Stimulated activated CD8-positive, alpha-beta memory T cell treated with anti-CD3 and anti-CD28 coated beads, Interleukin-15, amount 100 ng/mL, for 48 hours (primary cell): ENCODE results near the gene ERFE.
"Not testable (repeated sequence)": the region's sequence is repeated elsewhere in the genome, so short reads cannot be mapped to it uniquely, and the experiment has no call there.

Experiments used
- DNase-seq, 2 donors: peaks; one replicate each; pipeline ENCODE4 v3.0.0-alpha.2; 2020; ENCODE audit warnings: low read depth in 2 of 2

The ERFE gene

GRCh38 chr2:238168196-238169047 lies 9.7 kb downstream of the ERFE start:
- no peak for DNase-seq

DNA sequence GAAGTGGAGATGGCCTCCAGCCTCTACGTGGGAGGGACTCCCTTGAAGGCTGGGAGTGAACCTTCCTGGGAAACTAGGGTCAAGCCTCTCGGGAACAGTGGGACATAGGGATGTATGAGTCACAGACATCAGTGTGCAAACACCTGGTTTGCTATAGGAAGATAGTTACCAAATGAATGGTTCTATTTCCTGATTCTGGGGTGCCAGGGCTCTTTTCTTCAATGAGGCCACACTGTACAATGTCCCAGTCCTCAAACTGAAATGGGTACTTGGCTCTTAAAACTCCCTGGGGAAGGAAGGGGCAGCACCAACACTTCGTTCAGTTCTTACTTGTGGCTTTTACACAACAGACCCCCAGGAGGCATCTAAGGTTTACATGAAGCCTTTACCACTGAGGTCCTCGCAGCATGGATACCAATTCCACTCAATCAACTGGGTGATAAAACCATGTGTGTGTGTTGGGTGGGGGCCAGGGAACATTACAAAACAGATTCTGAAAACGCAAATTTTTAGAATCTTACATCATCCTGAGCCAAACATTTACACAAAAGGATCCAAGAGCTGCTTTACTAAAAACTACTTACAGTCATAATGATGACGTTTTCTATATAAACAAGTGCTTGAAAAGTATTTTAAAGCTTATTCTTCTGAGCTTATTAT lies 10.4 kb downstream of the ERFE start:
- no peak for DNase-seq

- no peak for DNase-seq
These were observed 11.0 kb downstream of the ERFE start for GRCh38 chr2:238169708-238170251.

GRCh38 chr2:238170386-238171071 lies 11.8 kb downstream of the ERFE start:
- DNase-seq: no peak

GRCh38 chr2:238171072-238171431 lies 12.3 kb downstream of the ERFE start:
- DNase-seq: not testable (repeated sequence)

DNA sequence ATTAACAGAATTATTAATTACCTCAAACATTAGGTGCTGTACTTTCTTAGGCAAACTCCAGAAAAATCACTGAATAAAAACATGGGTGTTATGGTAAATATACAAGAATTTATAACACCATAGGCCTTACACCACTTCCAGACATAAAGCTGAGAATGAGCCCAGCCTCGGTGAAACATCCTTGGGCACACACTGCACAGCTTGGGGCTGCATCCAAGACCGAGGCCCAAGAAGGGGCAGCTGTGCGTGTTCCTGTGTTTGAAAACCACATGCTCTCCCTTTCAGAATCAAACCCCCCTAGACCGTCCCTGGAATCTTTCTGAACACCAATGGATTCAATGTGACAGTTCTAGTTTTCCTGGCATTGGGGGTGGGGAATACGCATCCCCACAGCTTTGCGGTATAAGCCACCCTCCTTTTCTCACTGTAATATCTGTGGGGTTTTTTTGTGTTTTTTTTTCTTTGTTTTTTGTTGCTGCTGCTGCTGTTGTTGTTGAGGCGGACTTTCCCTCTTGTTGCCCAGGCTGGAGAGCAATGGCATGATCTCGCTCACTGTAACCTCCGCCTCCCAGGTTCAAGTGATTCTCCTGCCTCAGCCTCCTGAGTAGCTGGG lies 12.9 kb downstream of the ERFE start:
- no peak for DNase-seq

DNA sequence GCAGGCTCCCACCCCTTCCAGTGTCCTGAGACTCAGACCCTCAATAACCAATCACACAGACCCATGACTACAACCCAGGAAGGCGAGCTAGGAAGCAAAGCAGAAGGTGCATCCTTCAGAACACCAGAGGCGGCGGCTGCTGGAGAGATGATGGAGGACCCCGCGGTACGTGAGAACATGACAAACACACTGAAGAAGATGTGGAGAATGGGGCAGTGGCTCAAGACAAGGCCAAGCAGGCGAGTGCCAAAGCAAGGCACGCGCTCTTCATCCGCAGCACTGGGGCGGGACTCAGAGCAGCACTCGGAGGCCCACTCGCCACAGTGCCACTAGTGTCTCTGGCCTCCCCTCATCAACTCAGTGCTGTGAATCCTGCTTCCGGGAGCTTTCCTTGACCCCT lies 13.7 kb downstream of the ERFE start:
- no peak for DNase-seq

DNA sequence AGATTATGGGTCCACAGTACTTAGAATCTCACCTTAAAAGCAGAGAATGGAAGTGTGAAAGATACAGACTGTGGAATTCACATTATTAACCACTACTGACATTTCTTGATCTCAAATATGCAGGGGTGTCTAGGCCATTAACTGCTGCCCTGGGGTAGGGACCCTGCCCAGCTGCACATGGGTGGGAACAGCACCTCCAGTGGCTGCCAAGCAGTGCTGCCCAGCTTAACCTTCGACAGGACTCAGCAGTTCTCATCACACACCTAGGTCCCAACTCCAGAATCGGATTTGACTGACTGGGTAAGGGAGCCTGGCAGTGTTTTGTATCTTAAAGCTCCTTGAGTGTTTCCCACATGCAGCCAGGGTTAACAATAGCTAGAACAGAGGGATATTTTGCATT lies 14.9 kb downstream of the ERFE start:
- DNase-seq: no peak

DNA sequence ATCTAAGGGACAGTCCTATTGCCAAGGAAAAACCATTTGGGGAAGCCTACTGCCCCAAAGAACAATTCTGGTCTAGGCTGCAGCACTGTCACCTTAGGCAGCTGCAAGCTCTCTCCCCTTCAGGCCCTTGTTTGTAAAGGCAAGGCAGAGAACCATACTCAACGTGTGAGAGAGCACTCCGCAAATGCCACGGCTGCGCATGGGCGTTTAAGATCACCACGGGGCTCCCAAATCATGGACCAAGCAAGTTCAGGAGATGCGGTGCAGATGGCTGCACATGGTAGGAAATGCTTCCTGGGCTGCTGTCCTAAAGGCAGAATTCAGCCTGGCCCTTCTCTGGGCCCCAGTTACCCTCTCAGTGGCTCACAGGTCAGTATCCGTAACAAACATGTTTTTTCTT lies 15.5 kb downstream of the ERFE start:
- DNase-seq: no peak

DNA sequence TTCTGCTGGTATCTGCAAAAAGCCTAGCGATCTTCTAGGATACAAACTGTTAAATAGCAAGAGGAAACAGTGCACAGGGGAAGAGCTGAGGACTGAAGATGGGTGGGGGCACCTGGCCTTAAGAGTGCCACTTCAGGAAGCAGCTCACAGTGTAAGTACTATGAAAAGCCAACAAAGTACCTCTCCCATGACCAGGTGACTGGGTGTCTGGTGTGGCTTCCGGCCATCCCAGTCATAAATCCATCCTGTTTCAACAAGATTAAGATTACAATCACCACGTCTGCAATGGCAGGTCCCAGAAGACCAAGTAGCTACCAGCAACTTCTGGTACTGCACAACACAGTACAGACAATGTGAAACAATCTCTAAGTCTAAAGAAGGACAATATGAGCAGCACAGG lies 15.9 kb downstream of the ERFE start:
- DNase-seq: no peak

DNA sequence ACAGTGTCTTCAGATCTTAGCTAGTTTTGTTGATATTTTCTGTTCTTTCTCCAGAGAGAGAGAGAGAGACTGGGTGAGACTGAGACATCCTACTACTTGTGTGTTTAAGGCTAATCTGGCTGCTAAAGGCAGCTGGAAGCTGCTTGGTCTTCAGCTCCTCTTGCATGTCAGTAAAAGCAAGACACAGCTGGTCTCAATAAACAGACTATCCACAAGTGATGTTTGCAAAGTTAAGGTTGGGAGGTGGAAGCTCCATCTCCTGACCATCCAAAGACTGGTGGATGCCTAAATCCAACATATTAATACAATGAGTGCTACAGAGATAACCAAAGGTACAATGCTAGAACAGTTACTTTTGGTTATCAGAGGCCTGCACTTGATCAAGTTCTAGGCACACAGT lies 17.8 kb downstream of the ERFE start:
- no peak for DNase-seq

DNA sequence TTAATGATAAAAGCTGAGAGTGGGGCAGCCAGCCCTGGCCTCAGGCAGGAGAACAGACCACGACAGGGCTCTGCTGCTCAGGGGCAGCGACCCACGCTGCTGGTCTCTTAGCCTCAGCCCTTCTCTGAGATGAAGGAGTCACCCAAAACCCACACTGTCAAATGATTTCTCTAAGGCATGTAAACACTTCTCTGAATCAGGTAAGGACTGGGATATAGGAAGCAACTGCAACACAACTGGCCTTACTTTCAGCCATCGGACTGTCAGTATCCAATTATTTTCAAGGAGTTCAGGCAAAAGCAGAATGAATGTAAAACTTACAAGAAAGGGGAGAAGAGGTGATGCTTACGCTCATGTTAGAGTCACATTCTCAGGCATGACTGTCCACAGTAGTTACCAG lies 21.8 kb downstream of the ERFE start:
- no peak for DNase-seq

DNA sequence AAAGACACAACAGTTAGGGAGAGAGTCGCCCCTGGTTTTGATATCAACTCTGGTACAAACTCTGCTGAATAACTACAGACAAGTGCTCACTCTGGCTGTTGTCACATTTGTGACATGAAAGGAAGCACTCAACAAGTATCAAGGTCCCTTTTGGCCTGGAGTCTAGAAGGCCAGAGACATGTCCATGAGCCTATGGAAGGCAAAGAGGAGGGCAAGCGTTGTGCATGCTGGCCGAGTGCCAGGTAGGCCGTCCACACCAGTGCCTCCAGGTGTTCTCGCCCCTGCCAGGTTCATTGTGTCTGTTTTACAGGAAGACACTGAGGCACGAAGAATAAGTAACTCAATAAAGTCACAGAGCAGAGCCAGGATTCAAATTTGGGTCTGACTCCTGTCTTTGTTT lies 23.6 kb downstream of the ERFE start:
- DNase-seq: no peak

DNA sequence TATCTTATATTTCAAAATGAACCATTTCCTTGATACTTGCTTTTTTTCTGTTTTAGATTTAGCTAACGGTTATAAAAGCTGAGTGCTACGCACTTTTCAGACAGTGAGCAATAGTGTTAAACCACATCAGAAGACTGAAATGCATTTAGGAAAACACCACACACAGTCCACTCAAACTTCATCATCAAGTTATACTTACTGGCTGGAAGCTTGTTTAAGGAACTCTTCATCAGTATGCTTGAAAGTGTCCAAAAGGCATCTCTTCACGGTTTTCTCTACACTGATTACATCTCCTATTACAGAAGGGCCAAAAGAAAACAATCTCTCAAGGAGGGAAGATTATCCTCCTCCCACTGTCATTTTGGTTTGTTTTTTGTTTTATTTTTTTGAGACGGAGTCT lies 25.1 kb downstream of the ERFE start:
- no peak for DNase-seq

- DNase-seq: no peak
These were observed 29.1 kb downstream of the ERFE start for GRCh38 chr2:238187618-238188548.

GRCh38 chr2:238190445-238190844 lies 31.7 kb downstream of the ERFE start:
- DNase-seq: no peak

- DNase-seq: no peak
These were observed 43.7 kb downstream of the ERFE start for GRCh38 chr2:238202326-238203093.

DNA sequence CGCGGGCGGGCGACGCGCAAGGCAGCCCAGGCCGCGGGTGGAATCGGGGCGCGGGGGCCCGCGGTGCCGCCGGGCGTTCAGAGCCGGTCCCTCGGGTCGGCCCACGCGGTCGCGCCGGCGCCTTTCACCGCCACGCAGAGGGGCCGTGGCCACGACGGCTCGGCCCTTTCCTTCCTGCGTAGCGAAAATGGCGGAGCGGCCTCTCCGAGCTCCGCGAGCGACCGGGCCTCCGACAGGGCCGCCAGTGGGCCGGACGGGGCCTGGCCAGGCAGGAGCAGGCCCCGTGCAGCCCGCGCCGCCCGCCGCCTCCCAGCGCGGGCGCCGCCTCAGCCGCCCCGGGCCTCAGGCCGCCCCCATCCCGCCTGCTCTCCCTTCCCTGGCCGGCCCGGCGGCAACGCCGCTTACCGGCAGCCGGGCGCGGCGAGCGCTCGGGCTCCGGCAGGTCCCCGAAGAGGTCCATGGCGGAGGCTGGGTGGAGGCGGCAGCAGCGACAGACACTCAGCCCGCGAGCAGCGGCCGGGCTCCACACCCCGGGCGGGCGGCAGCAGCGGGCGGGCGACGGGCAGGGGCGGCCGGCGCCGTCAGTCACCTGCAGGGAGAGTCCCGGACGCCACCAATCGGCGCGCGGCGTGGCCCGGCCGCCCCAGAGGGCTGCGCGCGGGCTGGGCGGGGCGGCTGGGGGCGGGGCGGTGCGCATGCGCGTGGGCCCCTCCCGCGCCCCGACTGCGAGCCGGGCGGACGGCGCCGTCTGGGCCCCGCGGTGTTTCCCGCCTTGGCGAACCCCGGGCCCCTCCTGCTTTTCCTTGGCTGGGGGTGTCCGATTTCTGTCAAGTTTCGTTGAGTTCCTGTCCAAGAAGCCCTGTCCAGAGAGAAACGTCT lies 44.6 kb downstream of the ERFE start, which contains the start of gene ILKAP:
Gene ILKAP, minus strand, starts transcription at position 602 of the 879 bp plus-strand sequence. Its CDS starts 142 bp downstream, at position 460.
- DNase-seq: peak; percentile 85 to 86
